Measurements from ENCODE around the gene FRMD5. TPM values are rescaled to one million over a fixed set of nuclear protein-coding genes. Genes with fewer than 3 reads are reported as not detected.

FRMD5 gene
- polyA plus RNA-seq, 1 donor from 2014 or later: 25.8 TPM

GRCh38 chr15:44163370-44163769 lies 31.7 kb downstream of the FRMD5 start:
- no peak overlapping the region for H3K9ac ChIP-seq (ENCODE audit: low read length)

GRCh38 chr15:44160796-44161195 lies 34.3 kb downstream of the FRMD5 start:
- H3K79me2 ChIP-seq (replicated peaks; ENCODE audit: insufficient read depth, low read length): no peaks in the 10 kb centered on the region
- no peaks in the 10 kb centered on the region for H4K20me1 ChIP-seq (ENCODE audit: insufficient read depth)
- no peak overlapping the region for H3K4me3 ChIP-seq (ENCODE audit: low read length)
- H3K9ac ChIP-seq (ENCODE audit: low read length): no peak overlapping the region
- H3F3A ChIP-seq (ENCODE audit: insufficient read depth, low read length, poor library complexity, severe bottlenecking): no peaks in the 10 kb centered on the region
- no peak overlapping the region for H3K4me2 ChIP-seq (ENCODE audit: low read length)
- H3K27ac ChIP-seq (ENCODE audit: low read length): no peak overlapping the region
- no peaks in the 10 kb centered on the region for H3K36me3 ChIP-seq (ENCODE audit: insufficient read depth, low read length)
- no peak overlapping the region for H2AFZ ChIP-seq (ENCODE audit: low read depth, low read length)
- H3K9me3 ChIP-seq (ENCODE audit: low read length): no peaks in the 10 kb centered on the region
- no peaks in the 10 kb centered on the region for H3K9me2 ChIP-seq (ENCODE audit: insufficient read depth, low read length)
- no peaks in the 10 kb centered on the region for H3K27me3 ChIP-seq (ENCODE audit: insufficient read depth, low read depth, low read length)
- TF ChIP-seq REST (IDR thresholded peaks at IDR 0.05; ENCODE audit: borderline replicate concordance) (no peak), SMC3 (conservative IDR thresholded peaks at IDR 0.05; ENCODE audit: poor library complexity) (no peak), EZH2 (IDR thresholded peaks at IDR 0.05; ENCODE audit: borderline replicate concordance, insufficient read depth, low read length, poor library complexity, severe bottlenecking) (no peak), EP300 (conservative IDR thresholded peaks at IDR 0.05; ENCODE audit: poor library complexity, severe bottlenecking) (no peak), MXI1 (conservative IDR thresholded peaks at IDR 0.05; ENCODE audit: poor library complexity, severe bottlenecking) (no peak), CTCF (IDR thresholded peaks at IDR 0.05; ENCODE audit: poor library complexity, severe bottlenecking) (no peak)

More at GRCh38 chr15:44163370-44163769, 31.7 kb downstream of the FRMD5 start:
- Histone ChIP-seq H4K20me1 (ENCODE audit: insufficient read depth) (no peaks in the 10 kb centered on the region), H3K27ac (ENCODE audit: low read length) (no peak overlapping the region), H3K9me2 (ENCODE audit: insufficient read depth, low read length) (no peaks in the 10 kb centered on the region), H3K9me3 (ENCODE audit: low read length) (no peaks in the 10 kb centered on the region), H3K4me2 (ENCODE audit: low read length) (no peak overlapping the region), H3K79me2 (replicated peaks; ENCODE audit: insufficient read depth, low read length) (no peaks in the 10 kb centered on the region), H3K4me3 (ENCODE audit: low read length) (no peak overlapping the region), H3F3A (ENCODE audit: insufficient read depth, low read length, poor library complexity, severe bottlenecking) (no peaks in the 10 kb centered on the region), H2AFZ (ENCODE audit: low read depth, low read length) (no peak overlapping the region), H3K27me3 (ENCODE audit: insufficient read depth, low read depth, low read length) (no peaks in the 10 kb centered on the region), H3K36me3 (ENCODE audit: insufficient read depth, low read length) (no peaks in the 10 kb centered on the region)
- TF ChIP-seq MXI1 (conservative IDR thresholded peaks at IDR 0.05; ENCODE audit: poor library complexity, severe bottlenecking) (no peak), CTCF (IDR thresholded peaks at IDR 0.05; ENCODE audit: poor library complexity, severe bottlenecking) (no peak), EZH2 (IDR thresholded peaks at IDR 0.05; ENCODE audit: borderline replicate concordance, insufficient read depth, low read length, poor library complexity, severe bottlenecking) (no peak), RAD21 (conservative IDR thresholded peaks at IDR 0.05) (no peak), REST (IDR thresholded peaks at IDR 0.05; ENCODE audit: borderline replicate concordance) (no peak), TAF1 (IDR thresholded peaks at IDR 0.05; ENCODE audit: low read depth) (no peak), SMC3 (conservative IDR thresholded peaks at IDR 0.05; ENCODE audit: poor library complexity) (no peak), POLR2AphosphoS5 (IDR thresholded peaks at IDR 0.05) (no peak), EP300 (conservative IDR thresholded peaks at IDR 0.05; ENCODE audit: poor library complexity, severe bottlenecking) (no peak)

All from neural cell (in vitro differentiated cells).